ENCODE measurements around the gene SUMO1.

DNA sequence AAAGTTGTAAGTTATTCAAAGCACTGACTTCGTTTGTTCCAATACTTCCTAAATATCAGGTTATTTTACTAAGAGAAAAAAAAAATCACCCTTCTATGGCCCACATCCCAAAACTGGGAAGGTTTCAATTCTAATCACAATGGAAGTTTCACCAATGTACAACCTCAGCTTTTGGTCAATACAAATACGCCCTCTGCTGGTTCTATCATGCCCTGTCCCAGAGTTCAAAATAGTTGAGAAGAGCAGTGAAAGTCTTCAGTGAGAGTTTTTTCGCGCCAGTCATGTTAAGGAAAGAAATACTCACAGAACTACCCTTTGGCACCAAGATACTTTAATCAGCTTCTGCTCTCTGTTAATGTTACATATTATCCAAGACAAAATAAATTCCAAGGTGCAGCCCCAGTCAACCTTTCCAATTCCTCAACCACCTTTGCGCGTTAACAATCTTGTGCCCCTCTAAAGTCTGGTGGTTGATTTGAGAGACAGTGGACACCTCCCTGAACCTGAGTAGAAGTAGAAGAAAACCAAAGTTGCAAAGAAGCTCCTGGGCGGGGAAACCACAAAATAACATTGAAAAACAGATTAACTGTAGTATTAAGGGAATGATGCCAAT, 59.9 kb downstream of the SUMO1 start:
- TF ChIP-seq POLR2A (IDR thresholded peaks at IDR 0.05; ENCODE audit: low read depth, low read length): no peak
- TF ChIP-seq, protein P1, sequence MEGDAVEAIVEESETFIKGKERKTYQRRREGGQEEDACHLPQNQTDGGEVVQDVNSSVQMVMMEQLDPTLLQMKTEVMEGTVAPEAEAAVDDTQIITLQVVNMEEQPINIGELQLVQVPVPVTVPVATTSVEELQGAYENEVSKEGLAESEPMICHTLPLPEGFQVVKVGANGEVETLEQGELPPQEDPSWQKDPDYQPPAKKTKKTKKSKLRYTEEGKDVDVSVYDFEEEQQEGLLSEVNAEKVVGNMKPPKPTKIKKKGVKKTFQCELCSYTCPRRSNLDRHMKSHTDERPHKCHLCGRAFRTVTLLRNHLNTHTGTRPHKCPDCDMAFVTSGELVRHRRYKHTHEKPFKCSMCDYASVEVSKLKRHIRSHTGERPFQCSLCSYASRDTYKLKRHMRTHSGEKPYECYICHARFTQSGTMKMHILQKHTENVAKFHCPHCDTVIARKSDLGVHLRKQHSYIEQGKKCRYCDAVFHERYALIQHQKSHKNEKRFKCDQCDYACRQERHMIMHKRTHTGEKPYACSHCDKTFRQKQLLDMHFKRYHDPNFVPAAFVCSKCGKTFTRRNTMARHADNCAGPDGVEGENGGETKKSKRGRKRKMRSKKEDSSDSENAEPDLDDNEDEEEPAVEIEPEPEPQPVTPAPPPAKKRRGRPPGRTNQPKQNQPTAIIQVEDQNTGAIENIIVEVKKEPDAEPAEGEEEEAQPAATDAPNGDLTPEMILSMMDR (IDR thresholded peaks at IDR 0.05; ENCODE audit: extremely low read depth in 1 of 2, insufficient read depth in 1 of 2, low read depth in 1 of 2, low read length in 2 of 2): peak; percentile 67 to 79
- no peak for TF ChIP-seq JUN (IDR thresholded peaks at IDR 0.05; ENCODE audit: borderline replicate concordance, insufficient read depth, insufficient read length, low read depth)
- no peak for TF ChIP-seq MYC (IDR thresholded peaks at IDR 0.05; ENCODE audit: low read depth, low read length)
